Activated CD8-positive, alpha-beta T cell treated with anti-CD3 and anti-CD28 coated beads for 36 hours (primary cell): Measurements from ENCODE around the gene TOR1B. TPM values are rescaled to one million over a fixed set of nuclear protein-coding genes. Genes with fewer than 3 reads are reported as not detected.

Source experiments
- ATAC-seq: fragments of 200-7000 bp; cut with Tn5 transposase; one replicate; pipeline ENCODE4 v1.10.0; 2021; ENCODE audit warnings: mild to moderate bottlenecking, moderate library complexity
- CTCF ChIA-PET: fragments of 350-600 bp; sonication (Branson Sonifier 250); formaldehyde crosslinking; loops from one replicate; lab custom pipeline; 2021; ENCODE audit warnings: antibody characterized with exemption; lab: Charles Lee
- POLR2A ChIA-PET: fragments of 350-600 bp; sonication (Branson Sonifier 250); formaldehyde crosslinking; loops from one replicate; lab custom pipeline; 2021; ENCODE audit warnings: antibody characterized with exemption; lab: Charles Lee
- DNase-seq: peaks from one replicate; pipeline ENCODE4 v3.0.0-alpha.2; 2020
- H3K27ac Mint-ChIP-seq: one replicate; pipeline ENCODE4 v1.8.0; 2021; ENCODE audit warnings: mild to moderate bottlenecking, mixed read lengths
- H3K27me3 Mint-ChIP-seq: one replicate; pipeline ENCODE4 v1.8.0; 2021; ENCODE audit warnings: mixed read lengths
- H3K36me3 Mint-ChIP-seq: one replicate; pipeline ENCODE4 v1.8.0; 2021; ENCODE audit warnings: low read depth, mixed read lengths
- H3K4me1 Mint-ChIP-seq: one replicate; pipeline ENCODE4 v1.8.0; 2021; ENCODE audit warnings: low read depth, mixed read lengths
- H3K4me3 Mint-ChIP-seq: one replicate; pipeline ENCODE4 v1.8.0; 2021; ENCODE audit warnings: mild to moderate bottlenecking, moderate library complexity, mixed read lengths
- H3K9me3 Mint-ChIP-seq: one replicate; pipeline ENCODE4 v1.8.0; 2021; ENCODE audit warnings: mixed read lengths
- CTCF ChIP-seq: fragments of 200-600 bp; IDR thresholded peaks from one replicate; pipeline ENCODE4 v1.8.0; 2022; ENCODE audit warnings: antibody characterized with exemption, mild to moderate bottlenecking
- intact Hi-C: fragments of 100-400 bp; cut with micrococcal nuclease; formaldehyde crosslinking; loops from one replicate; pipeline ENCODE4 v1.10.0; 2022
- total RNA-seq, 2 experiments: library from RNA; stranded (reverse); gene quantifications; one replicate each; pipeline ENCODE4 v1.2.3, GENCODE V29; 2021

Gene TOR1B
- total RNA-seq, 2 experiments from 2014 or later: 18.5 to 19.8 TPM

DNA sequence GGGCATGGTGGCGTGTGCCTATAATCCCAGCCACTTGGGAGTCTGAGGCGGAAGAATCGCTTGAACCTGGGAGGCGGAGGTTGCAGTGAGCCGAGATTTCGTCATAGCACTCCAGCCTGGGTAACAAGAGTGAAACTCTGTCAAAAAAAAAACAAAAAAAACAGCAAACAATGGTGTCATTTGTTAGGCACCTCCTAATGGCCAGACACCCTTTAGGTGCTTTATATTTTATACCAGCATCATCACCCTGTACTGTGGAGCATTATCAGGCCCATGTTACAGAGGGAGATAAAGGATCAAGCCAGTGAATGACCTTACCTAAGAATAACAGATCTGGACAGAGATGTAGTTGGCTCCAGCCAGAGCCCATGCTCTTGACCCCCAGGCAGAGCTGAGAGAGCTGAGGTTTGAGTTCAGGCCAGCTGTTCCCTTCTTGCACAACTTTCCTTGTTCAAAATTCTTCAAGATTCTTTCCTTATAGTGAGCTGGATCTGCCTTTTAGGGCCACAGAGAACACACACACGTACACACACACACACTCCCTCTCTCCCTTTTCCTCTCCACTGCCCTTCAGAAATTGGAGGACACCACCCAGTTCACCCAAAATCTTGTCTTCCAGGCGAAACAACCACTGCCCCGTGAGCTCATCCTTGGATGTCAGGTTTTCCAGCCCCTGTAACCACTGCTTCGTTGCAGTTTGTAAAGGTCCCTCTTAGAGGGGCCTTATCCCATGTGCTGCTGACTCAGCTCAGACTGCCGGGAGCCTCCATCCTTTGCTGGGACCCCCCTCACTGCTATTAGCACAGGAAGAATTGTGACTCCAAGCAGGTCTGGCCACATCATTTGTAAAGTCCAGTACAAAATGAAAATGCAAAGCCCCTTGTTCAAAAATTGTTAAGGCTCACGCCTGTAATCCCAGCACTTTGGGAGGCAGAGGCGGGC is 39.7 kb upstream of the TOR1B start:
- peaks cover 3% of the 10 kb centered on the region for H3K4me1 Mint-ChIP-seq
- H3K27me3 Mint-ChIP-seq: no peaks in the 10 kb centered on the region
- ChIA-PET POLR2A (interaction anchor here (0.7 to 1.2 kb wide), 2 partner anchors 7 to 41 kb away, joined by 3 to 5 read pairs; no protein-coding TSS in a partner anchor), CTCF (interaction anchor here (0.8 to 1.6 kb wide), 4 partner anchors 26 to 620 kb away, joined by 3 to 6 read pairs (median 4); no protein-coding TSS in a partner anchor)
- ATAC-seq (no peak), DNase-seq (no peak)
- no peak for TF ChIP-seq CTCF
- no peaks in the 10 kb centered on the region for H3K9me3 Mint-ChIP-seq
- no peak overlapping the region for H3K27ac Mint-ChIP-seq
- H3K36me3 Mint-ChIP-seq: no peaks in the 10 kb centered on the region
- H3K4me3 Mint-ChIP-seq: no peak overlapping the region
- intact Hi-C loops: no loop called here

GRCh38 chr9:129765764-129766317 is 37.1 kb upstream of the TOR1B start:
- Mint-ChIP-seq H3K4me3 (no peak overlapping the region), H3K27ac (no peak overlapping the region), H3K27me3 (no peaks in the 10 kb centered on the region), H3K4me1 (peaks cover 3% of the 10 kb centered on the region), H3K9me3 (no peaks in the 10 kb centered on the region), H3K36me3 (no peaks in the 10 kb centered on the region)
- TF ChIP-seq CTCF: no peak
- ATAC-seq (no peak), DNase-seq (no peak)
- ChIA-PET CTCF (interaction anchor here (0.8 to 1.4 kb wide), 4 partner anchors 18 to 56 kb away, joined by 3 read pairs; no protein-coding TSS in a partner anchor), POLR2A (no interaction called here)
- intact Hi-C loops: no loop called here

DNA sequence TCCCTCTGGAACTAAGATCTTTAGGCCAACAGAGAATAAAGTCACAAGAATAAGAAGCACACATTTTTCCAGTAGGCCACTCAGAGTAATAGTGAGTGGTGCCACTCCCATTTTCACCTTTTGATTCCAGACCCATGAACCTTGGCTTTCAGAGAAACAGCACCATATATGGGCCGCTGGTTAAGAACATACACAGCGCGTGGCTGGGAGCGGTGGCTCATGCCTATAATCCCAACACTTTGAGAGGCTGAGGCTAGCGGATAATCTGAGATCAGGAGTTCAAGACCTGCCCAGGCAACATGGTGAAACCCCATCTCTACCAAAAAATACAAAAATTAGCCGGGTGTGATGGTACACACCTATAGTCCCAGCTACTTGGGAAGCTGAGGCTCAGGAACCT is 34.5 kb upstream of the TOR1B start:
- ChIA-PET POLR2A (no interaction called here), CTCF (interaction anchor here (1.0 to 2.0 kb wide), 3 partner anchors 9 to 42 kb away, joined by 3 to 9 read pairs (median 3); no protein-coding TSS in a partner anchor)
- Mint-ChIP-seq H3K4me1 (peaks cover 3% of the 10 kb centered on the region), H3K27me3 (no peaks in the 10 kb centered on the region), H3K9me3 (no peaks in the 10 kb centered on the region), H3K36me3 (no peaks in the 10 kb centered on the region), H3K27ac (no peak overlapping the region), H3K4me3 (no peak overlapping the region)
- intact Hi-C loops: no loop called here
- no peak for TF ChIP-seq CTCF
- no peak for DNase-seq
- ATAC-seq: no peak

DNA sequence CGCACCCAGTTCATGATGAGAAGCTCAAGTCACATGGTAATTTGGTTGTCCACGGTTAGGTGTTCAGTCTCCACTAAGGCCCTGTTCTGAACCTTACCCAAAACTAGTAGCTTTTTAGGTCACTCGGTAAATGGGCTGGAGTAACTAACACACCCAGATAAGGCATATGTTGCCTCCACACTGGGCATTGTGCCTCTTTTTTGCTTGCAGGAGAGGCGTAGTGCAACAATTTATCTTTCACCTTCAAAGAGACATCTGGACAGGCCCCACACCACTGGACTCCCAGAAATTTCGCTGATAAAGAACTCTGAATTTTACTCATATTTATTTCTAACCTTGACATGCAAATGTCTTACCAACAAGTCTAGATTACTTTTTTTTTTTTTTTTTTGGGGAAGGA is 33.3 kb upstream of the TOR1B start:
- intact Hi-C loops: no loop called here
- DNase-seq (no peak), ATAC-seq (no peak)
- Mint-ChIP-seq H3K36me3 (no peaks in the 10 kb centered on the region), H3K27me3 (peaks cover 1% of the 10 kb centered on the region), H3K27ac (no peak overlapping the region), H3K4me3 (no peak overlapping the region), H3K9me3 (no peaks in the 10 kb centered on the region), H3K4me1 (peaks cover 3% of the 10 kb centered on the region)
- POLR2A ChIA-PET: interaction anchor here (0.7 kb wide), 1 partner anchor 23 kb away, joined by 3 read pairs; no protein-coding TSS in a partner anchor
- CTCF ChIA-PET: interaction anchor here (0.8 to 2.0 kb wide), 4 partner anchors 15 to 43 kb away, joined by 3 to 9 read pairs (median 6); no protein-coding TSS in a partner anchor
- no peak for TF ChIP-seq CTCF
